C4-2B (cell line): ENCODE results near the gene CFAP65.
A peak's percentile ranks its signal among the peaks of the same experiment; 100 is the strongest.

ENCODE experiments used
- H3K27ac ChIP-seq: fragments of 450-650 bp; 2 replicates; pipeline ENCODE4 v1.5.1; 2017
- CTCF ChIP-seq: fragments of 450-650 bp; conservative IDR thresholded peaks from 2 replicates; pipeline ENCODE4 v1.5.1; 2017; ENCODE audit warnings: mild to moderate bottlenecking
- ZFX ChIP-seq: fragments of 450-650 bp; IDR thresholded peaks from 2 replicates; pipeline ENCODE4 v1.6.1; 2017

Gene CFAP65

GRCh38 chr2:219076253-219076652 lies 34.9 kb upstream of the CFAP65 start:
- no peak for TF ChIP-seq CTCF
- H3K27ac ChIP-seq = no peak overlapping the region

GRCh38 chr2:219073413-219074129 lies 32.3 kb upstream of the CFAP65 start:
- TF ChIP-seq ZFX (no peak), CTCF (peak; percentile 77)
- no peak overlapping the region for H3K27ac ChIP-seq

- H3K27ac ChIP-seq = no peak overlapping the region
- TF ChIP-seq CTCF (no peak), ZFX (no peak)
Measured at GRCh38 chr2:219072741-219073250, 31.5 kb upstream of the CFAP65 start.

GRCh38 chr2:219071131-219071816 lies 30.0 kb upstream of the CFAP65 start:
- no peak overlapping the region for H3K27ac ChIP-seq
- TF ChIP-seq CTCF (no peak), ZFX (no peak)

- TF ChIP-seq CTCF (no peak), ZFX (no peak)
- no peak overlapping the region for H3K27ac ChIP-seq
Measured at GRCh38 chr2:219065484-219065883, 24.2 kb upstream of the CFAP65 start.

- H3K27ac ChIP-seq = no peak overlapping the region
- TF ChIP-seq CTCF (no peak), ZFX (no peak)
Measured at GRCh38 chr2:219062081-219062480, 20.8 kb upstream of the CFAP65 start.
